ENCODE measurements around the gene STRN. TPM values are rescaled to one million over a fixed set of nuclear protein-coding genes. Genes with fewer than 3 reads are reported as not detected.

STRN gene
- total RNA-seq, 1 experiment from 2014 or later, result 18.8 TPM

DNA sequence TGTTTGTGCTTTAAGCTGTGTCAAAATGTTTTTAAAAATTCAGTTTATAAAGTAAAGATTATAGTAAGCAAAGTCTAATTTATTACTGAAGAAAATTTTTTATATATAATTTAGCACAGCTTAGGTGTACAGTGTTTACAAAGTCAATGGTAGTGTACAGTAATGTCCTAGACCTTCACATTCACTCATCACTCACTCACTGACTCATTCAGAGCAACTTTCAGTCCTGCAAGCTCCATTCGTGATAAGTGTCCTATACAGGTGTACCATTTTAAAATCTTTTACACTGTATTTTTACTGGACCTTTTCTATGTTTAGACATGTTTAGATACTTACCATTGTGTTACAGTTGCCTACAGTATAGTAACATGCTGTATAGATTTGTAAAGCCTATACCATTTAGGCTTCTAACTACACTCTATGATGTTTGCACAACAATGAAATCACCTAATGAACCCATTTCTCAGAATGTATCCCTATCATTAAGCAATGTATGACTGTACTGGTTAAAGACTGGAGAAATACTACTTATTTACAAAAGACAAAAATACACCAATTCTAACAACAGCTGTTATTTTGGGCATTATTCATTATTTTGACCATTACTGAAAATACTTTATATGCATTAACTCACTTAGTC, 95.1 kb downstream of the STRN start:
- Histone ChIP-seq H3K27me3 (replicated peaks) (no peaks in the 10 kb centered on the region), H3K36me3 (peaks cover 23% of the 10 kb centered on the region), H3K4me1 (replicated peaks) (no peaks in the 10 kb centered on the region), H3K4me3 (no peak overlapping the region), H3K27ac (no peak overlapping the region), H3K9me3 (replicated peaks) (no peaks in the 10 kb centered on the region)
- DNase-seq (ENCODE audit: low read depth in 1 of 2, low spot score in 2 of 2), result no peak

DNA sequence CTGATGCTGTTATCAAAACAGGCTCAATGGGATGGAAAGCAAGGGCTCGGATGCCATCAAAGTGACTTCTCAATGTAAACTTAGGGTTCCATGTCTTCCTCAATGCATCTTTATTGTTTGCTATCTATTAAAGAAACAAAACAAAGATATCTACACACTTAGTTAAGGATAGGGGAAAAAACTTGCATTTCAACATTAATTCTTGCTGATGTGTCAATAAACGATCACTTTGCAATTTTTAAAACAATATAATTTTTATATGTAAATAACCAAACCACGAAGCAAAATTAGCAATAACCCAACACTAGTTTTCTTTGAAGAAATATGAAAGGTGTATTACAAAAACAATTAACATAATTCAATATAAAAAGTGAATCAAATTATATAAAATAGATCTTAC, 96.7 kb downstream of the STRN start:
- DNase-seq (ENCODE audit: low read depth in 1 of 2, low spot score in 2 of 2), result no peak
- no peaks in the 10 kb centered on the region for H3K27me3 ChIP-seq (replicated peaks)
- H3K36me3 ChIP-seq, result peaks cover 27% of the 10 kb centered on the region

DNA sequence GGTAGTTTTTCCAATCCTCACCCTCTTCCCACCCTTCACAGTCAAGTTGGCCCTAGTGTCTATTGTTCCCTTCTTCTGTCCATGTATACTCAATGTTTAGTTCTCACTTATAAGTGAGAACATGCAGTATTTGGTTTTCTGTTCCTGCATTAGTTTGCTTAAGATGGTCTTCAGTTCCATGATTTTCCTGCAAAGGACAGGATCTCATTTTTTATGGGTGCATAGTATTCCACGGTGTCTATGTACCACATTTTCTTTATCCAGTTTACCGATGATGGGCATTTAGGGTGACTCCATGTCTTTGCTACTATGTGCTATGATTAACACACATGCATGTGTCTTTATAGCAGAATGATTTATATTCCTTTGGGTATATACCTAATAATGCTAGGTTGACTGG, 104.4 kb downstream of the STRN start:
- no peaks in the 10 kb centered on the region for H3K27me3 ChIP-seq (replicated peaks)
- H3K27ac ChIP-seq, result no peak overlapping the region
- peaks cover 37% of the 10 kb centered on the region for H3K36me3 ChIP-seq
- no peaks in the 10 kb centered on the region for H3K9me3 ChIP-seq (replicated peaks)
- no peaks in the 10 kb centered on the region for H3K4me1 ChIP-seq (replicated peaks)
- H3K4me3 ChIP-seq, result no peak overlapping the region
- DNase-seq (ENCODE audit: low read depth in 1 of 2, low spot score in 2 of 2), result no peak

More for the DNA sequence above, 96.7 kb downstream of the STRN start:
- Histone ChIP-seq H3K4me3 (no peak overlapping the region), H3K9me3 (replicated peaks) (no peaks in the 10 kb centered on the region), H3K4me1 (replicated peaks) (no peaks in the 10 kb centered on the region), H3K27ac (no peak overlapping the region)

DNA sequence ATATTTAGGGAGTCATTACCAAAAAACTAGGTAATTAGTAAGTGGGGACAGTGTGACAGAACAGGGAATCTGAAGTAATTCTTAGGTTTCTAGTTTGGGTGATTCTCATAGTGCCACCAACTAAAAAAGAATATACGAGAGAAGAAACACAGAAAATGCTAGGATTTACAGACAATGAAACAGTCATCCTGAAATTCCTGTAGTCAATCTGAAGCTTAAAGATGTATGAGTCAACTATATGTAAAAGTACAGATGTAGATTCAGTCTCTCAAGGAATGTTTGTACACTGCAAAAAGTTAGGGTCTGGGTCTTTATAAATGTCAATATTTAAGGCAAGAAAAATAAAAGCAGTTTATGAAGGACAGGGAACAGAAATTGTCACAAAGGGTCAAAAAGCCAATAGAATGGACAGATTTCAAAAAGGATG, 107.0 kb downstream of the STRN start:
- no peak for DNase-seq (ENCODE audit: low read depth in 1 of 2, low spot score in 2 of 2)

DNA sequence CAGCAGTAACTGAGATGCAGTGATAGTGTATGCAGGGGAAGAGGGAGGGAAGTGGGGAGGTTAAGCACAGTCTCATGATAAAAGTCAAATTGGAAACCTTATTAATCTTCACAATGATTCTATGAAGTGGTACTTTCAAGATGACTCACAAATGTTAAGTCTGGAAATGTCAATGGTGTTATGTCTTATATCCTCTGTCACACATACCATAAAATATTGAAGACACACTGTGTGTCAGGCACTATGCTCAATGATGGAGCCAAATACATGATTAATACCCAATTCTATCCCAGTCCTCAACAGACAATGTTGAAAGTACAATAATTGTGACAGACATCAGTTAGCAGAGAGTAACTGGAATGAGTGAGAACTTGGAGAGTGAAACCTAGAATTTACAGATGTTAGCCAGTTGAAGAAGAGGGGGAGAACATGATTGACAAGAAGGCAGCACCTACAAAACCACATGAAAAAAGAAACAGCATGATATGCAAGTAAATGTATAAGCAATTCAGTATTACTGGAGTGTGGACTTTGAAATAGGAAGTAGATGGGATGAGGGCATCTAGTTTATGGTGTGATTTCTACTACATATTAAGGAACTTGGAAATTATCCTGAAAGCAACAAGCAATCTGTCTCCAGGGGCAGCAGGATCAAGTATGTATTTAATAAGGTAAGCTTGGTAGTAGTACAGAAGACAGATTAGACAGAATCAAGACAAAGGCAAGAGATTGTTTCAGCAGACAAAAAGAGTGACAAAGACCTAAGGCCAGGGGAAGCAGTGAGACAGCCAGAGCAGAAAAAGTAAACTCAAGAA, 107.6 kb downstream of the STRN start:
- Histone ChIP-seq H3K9me3 (replicated peaks) (no peaks in the 10 kb centered on the region), H3K4me1 (replicated peaks) (no peaks in the 10 kb centered on the region), H3K4me3 (no peak overlapping the region), H3K36me3 (peaks cover 36% of the 10 kb centered on the region), H3K27me3 (replicated peaks) (no peaks in the 10 kb centered on the region), H3K27ac (no peak overlapping the region)
- no peak for DNase-seq (ENCODE audit: low read depth in 1 of 2, low spot score in 2 of 2)

More for the DNA sequence above, 107.0 kb downstream of the STRN start:
- peaks cover 37% of the 10 kb centered on the region for H3K36me3 ChIP-seq
- H3K4me3 ChIP-seq, result no peak overlapping the region
- H3K27ac ChIP-seq, result no peak overlapping the region
- H3K4me1 ChIP-seq (replicated peaks), result no peaks in the 10 kb centered on the region
- no peaks in the 10 kb centered on the region for H3K27me3 ChIP-seq (replicated peaks)
- H3K9me3 ChIP-seq (replicated peaks), result no peaks in the 10 kb centered on the region

DNA sequence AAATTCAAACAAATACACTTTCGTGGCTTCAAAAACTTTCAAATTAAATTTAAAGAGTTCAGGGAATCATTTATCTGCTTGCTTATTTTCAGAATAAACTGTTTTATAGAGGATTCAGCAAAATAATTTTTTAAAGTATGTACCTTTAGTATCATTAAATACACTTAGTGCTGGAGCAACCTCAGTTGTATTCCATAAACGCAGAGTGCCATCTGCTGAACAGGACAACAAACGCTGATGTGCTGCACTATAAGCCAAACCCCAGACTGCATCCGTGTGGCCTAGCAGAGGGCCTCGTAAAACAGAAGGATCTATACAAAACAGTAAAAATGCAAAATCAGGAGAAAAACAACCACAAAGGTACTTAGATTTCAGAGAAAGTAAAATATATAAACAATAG, 108.6 kb downstream of the STRN start:
- H3K4me1 ChIP-seq (replicated peaks), result no peaks in the 10 kb centered on the region
- no peak for DNase-seq (ENCODE audit: low read depth in 1 of 2, low spot score in 2 of 2)
- H3K9me3 ChIP-seq (replicated peaks), result no peaks in the 10 kb centered on the region
- H3K36me3 ChIP-seq, result peaks cover 30% of the 10 kb centered on the region
- H3K27me3 ChIP-seq (replicated peaks), result no peaks in the 10 kb centered on the region
- H3K27ac ChIP-seq, result no peak overlapping the region
- H3K4me3 ChIP-seq, result no peak overlapping the region

DNA sequence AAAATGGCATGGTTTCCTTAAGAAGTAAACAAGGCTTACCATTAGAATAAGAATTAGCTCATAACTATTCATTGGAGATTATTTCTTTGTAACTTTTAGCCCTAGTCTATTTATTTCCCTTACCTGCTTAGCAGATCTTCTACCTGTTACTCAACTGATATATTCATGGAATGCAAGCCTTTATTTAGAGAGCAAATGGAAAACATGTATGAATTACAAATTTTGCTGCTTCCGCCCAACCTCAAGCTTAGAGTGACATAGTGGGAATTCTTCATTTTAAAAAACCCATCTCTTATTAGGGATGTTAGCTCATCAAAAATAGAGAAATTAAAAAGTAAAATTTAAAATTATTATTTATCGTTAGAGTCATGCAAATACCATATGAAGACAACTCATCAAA, 110.9 kb downstream of the STRN start:
- Histone ChIP-seq H3K27ac (no peak overlapping the region), H3K27me3 (replicated peaks) (no peaks in the 10 kb centered on the region), H3K4me3 (no peak overlapping the region), H3K9me3 (replicated peaks) (no peaks in the 10 kb centered on the region), H3K36me3 (peaks cover 24% of the 10 kb centered on the region), H3K4me1 (replicated peaks) (no peaks in the 10 kb centered on the region)
- no peak for DNase-seq (ENCODE audit: low read depth in 1 of 2, low spot score in 2 of 2)

DNA sequence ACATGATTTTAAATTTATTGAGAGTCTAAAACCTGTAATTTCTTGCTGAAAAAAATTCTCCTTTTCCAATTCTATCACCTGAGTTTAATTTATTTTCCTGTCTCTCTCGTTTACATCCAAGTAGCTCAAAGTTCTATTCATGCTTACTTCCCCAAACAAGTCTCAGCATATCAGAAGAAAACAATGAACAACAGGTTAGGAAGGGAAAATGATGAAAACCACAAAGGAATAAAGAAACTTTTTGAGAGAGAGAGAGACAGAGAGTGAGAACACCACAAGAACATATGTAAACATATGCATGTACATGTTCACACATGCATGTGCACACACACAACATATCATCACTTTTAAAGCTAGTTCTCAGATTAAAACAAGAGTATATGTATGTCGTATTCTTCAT, 112.1 kb downstream of the STRN start:
- Histone ChIP-seq H3K9me3 (replicated peaks) (no peaks in the 10 kb centered on the region), H3K27me3 (replicated peaks) (no peaks in the 10 kb centered on the region), H3K36me3 (peaks cover 30% of the 10 kb centered on the region), H3K4me3 (no peak overlapping the region), H3K27ac (no peak overlapping the region), H3K4me1 (replicated peaks) (no peaks in the 10 kb centered on the region)
- DNase-seq (ENCODE audit: low read depth in 1 of 2, low spot score in 2 of 2), result no peak

DNA sequence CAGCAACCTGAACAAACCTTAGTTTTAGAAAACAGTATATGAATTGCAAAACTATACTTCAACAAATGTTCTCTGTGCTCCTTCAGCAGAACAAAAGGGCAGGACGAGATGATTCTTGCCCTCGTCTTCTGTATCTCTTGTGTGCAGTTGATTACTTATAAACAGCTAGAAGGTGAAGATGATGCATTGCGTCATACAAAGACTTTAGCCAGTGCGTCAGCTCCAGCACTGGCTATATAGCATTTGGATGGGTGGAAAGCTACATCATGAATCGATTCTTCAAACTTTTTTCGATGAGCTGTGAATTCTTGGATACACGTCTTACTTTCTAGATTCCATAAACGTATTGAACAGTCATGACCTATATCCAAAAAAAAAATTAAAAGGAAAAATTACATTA, 117.1 kb downstream of the STRN start:
- Histone ChIP-seq H3K27me3 (replicated peaks) (no peaks in the 10 kb centered on the region), H3K27ac (no peak overlapping the region), H3K9me3 (replicated peaks) (no peaks in the 10 kb centered on the region)

DNA sequence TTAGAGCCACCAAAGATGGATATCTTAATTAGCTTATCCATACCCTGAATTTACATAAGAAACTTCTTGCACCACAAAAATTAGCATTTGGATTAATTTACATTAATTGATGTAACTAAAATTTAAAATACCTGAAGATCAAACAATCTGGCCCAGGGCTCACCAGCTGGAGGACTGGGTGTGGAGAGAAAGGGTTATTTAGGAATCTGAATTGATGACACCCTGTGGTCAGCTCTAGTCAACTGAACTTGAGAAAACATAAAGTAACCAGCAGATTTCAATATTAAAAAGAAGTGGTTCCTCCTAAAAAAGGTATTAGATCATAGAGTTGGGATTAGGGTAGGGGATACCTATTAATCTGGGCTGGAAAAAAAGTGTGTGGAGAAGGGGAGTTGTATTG, 122.5 kb downstream of the STRN start:
- no peak for DNase-seq (ENCODE audit: low read depth in 1 of 2, low spot score in 2 of 2)
- no peaks in the 10 kb centered on the region for H3K27me3 ChIP-seq (replicated peaks)
- no peaks in the 10 kb centered on the region for H3K9me3 ChIP-seq (replicated peaks)
- H3K4me3 ChIP-seq, result no peak overlapping the region
- H3K36me3 ChIP-seq, result peaks cover 4% of the 10 kb centered on the region
- no peaks in the 10 kb centered on the region for H3K4me1 ChIP-seq (replicated peaks)
- H3K27ac ChIP-seq, result no peak overlapping the region

More for the DNA sequence above, 117.1 kb downstream of the STRN start:
- Histone ChIP-seq H3K36me3 (peaks cover 20% of the 10 kb centered on the region), H3K4me1 (replicated peaks) (no peaks in the 10 kb centered on the region), H3K4me3 (no peak overlapping the region)
- DNase-seq (ENCODE audit: low read depth in 1 of 2, low spot score in 2 of 2), result no peak

DNA sequence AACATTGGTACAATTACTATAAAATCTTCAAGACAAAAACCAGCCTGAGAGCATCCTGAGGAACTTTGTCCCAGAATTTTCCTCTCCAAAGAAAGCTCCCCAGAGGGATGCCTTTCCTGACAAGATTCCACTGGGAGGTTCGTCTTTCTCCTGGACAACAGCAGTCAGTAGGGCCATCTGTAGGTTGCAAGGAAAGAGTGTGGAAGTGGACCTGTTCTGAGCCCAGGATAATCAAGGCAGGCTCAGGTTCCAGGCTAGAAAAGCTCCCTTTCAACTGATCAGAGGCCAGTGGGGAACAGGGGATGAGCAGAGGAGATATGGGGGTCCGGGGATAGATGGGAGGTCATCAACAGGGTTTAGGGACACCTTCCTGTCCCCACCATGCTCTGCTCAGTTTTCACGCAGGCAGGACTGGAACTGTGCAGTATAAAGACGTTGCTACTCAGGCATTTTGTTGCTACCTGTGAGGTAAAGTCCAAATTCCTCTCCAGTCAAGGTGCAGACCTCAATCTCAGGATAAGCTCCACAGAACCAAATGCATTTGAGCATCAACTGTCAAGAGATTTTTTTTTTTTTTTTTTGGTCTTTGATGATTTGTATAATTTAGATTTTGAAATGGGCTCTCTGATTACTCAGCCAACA, 126.2 kb downstream of the STRN start:
- Histone ChIP-seq H3K36me3 (no peaks in the 10 kb centered on the region), H3K27ac (no peak overlapping the region), H3K4me1 (replicated peaks) (no peaks in the 10 kb centered on the region), H3K9me3 (replicated peaks) (no peaks in the 10 kb centered on the region), H3K4me3 (no peak overlapping the region), H3K27me3 (replicated peaks) (no peaks in the 10 kb centered on the region)
- DNase-seq (ENCODE audit: low read depth in 1 of 2, low spot score in 2 of 2), result no peak

DNA sequence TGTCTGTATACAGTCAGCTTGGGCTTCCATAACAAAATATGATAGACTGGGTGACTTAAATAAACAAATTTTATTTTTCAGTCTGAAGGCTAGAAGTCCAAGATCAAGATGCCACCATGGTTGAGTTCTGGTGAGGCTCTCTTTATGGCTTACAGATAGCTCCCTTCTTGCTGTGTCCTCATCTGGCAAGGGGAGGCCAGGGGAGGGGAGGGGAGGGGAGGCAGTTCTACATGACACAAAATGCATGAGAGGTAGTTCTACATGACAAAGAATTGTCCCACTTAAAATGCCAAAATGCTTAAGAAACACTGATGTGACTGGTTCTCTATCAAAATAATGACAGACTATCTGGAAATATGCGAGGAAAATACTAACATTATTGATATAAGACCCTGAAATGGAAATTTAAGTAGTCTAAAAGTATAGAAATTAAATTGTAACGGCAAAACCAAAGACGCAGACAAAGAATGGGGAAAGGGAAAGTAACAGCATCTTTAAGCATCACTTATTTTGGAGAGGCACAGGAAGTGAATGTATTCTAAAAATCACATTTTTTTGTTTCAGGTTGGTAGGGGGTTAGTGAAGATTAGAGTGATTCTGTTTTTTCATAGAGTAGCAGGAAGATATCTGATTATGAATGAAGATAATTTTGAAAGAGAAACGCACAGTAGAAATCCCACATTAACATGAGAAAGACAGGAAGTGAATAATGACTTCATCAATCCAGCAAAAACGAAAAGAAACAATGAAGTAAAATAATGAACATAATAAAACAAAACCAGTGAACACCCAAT, 131.4 kb downstream of the STRN start:
- Histone ChIP-seq H3K4me3 (no peak overlapping the region), H3K27me3 (replicated peaks) (no peaks in the 10 kb centered on the region; the same call in 1 of the 2 replicates)

DNA sequence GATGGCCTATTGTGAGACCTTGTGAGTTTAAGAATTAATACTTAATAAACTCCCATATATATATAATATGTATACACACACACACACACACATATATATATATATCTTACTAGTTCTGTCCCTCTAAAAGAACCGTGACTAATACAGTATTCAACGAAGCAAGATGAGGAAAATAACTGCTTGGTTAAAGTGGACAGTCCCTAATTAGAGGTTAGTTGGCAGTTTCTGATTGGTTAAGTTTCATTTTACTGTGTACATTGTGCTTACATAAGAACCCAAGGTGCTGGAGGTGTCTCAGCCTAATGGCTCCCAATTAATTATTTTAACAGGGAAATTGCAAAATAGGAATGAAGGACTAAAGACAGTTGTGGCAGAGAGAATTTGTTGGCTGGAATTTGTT, 132.1 kb downstream of the STRN start:
- H3K27me3 ChIP-seq (replicated peaks), result no peaks in the 10 kb centered on the region; the same call in 1 of the 2 replicates
- no peaks in the 10 kb centered on the region for H3K9me3 ChIP-seq (replicated peaks)
- DNase-seq (ENCODE audit: low read depth in 1 of 2, low spot score in 2 of 2), result no peak
- H3K36me3 ChIP-seq, result no peaks in the 10 kb centered on the region
- H3K4me3 ChIP-seq, result no peak overlapping the region
- H3K4me1 ChIP-seq (replicated peaks), result no peaks in the 10 kb centered on the region
- H3K27ac ChIP-seq, result no peak overlapping the region

More for the DNA sequence above, 131.4 kb downstream of the STRN start:
- Histone ChIP-seq H3K4me1 (replicated peaks) (no peaks in the 10 kb centered on the region), H3K27ac (no peak overlapping the region), H3K9me3 (replicated peaks) (no peaks in the 10 kb centered on the region), H3K36me3 (no peaks in the 10 kb centered on the region)
- DNase-seq (ENCODE audit: low read depth in 1 of 2, low spot score in 2 of 2), result no peak

All from SJSA1 (cell line).